Adrenal gland (tissue), 5 donors: ENCODE results near the gene TTC33.

Experiments
- CTCF ChIP-seq, 6 experiments: fragments of 450-650 bp in 4 of 6; fragments of 200-600 bp in 2 of 6; sonication (generic) in 1 of 6; IDR thresholded peaks; 1 replicate in 5 of 6; 2 replicates in 1 of 6; pipeline versions ENCODE4 v1.5.1 to v1.8.0; 2016 to 2021; ENCODE audit warnings: antibody characterized with exemption in 6 of 6, mild to moderate bottlenecking in 2 of 6, moderate library complexity in 1 of 6
- POLR2A ChIP-seq, 2 donors: fragments of 450-650 bp; IDR thresholded peaks; one replicate each; pipeline ENCODE4 v1.6.1; 2017; ENCODE audit warnings: antibody characterized with exemption in 2 of 2, mild to moderate bottlenecking in 2 of 2, moderate library complexity in 1 of 2
- donor health status: DM: no; HTN: no; CAD: no.

- TF ChIP-seq CTCF (IDR thresholded peaks at IDR 0.05) (no peak), POLR2A (IDR thresholded peaks at IDR 0.05) (no peak)
Measured at GRCh38 chr5:40623480-40624420, 132.0 kb downstream of the TTC33 start.
